Breast epithelium (tissue), 4 donors: ENCODE results near the gene PARD3B. TPM values are rescaled to one million over a fixed set of nuclear protein-coding genes. Genes with fewer than 3 reads are reported as not detected.

Experiments
- DNase-seq, 2 donors: peaks; one replicate each; pipeline ENCODE4 v3.0.0-alpha.2; 2019; ENCODE audit warnings: low spot score in 2 of 2
- H3K27ac ChIP-seq, 2 donors: fragments of 200-600 bp; sonication (generic) in 1 of 2; one replicate each; pipeline ENCODE4 v1.5.1; 2016 to 2019; ENCODE audit warnings: mild to moderate bottlenecking in 1 of 2
- H3K27me3 ChIP-seq, 2 donors: fragments of 200-600 bp; sonication (generic) in 1 of 2; one replicate each; pipeline versions ENCODE4 v1.5.1 to v1.6.0; 2017 to 2019; ENCODE audit warnings: control low read depth in 1 of 2, mild to moderate bottlenecking in 1 of 2
- H3K36me3 ChIP-seq: fragments of 200-600 bp; one replicate; pipeline ENCODE4 v1.5.1; 2019
- H3K4me1 ChIP-seq, 2 donors: fragments of 200-600 bp; sonication (generic); one replicate each; pipeline ENCODE4 v1.5.1; 2016 to 2019; ENCODE audit warnings: control low read depth in 1 of 2
- H3K4me3 ChIP-seq, 3 donors: fragments of 200-600 bp; sonication (generic); 1 replicate in 2 of 3; 2 replicates in 1 of 3; pipeline ENCODE4 v1.5.1; 2016 to 2019; ENCODE audit warnings: mild to moderate bottlenecking in 3 of 3, moderate library complexity in 2 of 3
- H3K9me3 ChIP-seq, 2 donors: fragments of 200-600 bp; sonication (generic) in 1 of 2; one replicate each; pipeline ENCODE4 v1.5.1; 2016 to 2019; ENCODE audit warnings: control low read depth in 1 of 2
- CTCF ChIP-seq, 3 donors: fragments of 450-650 bp; IDR thresholded peaks; one replicate each; pipeline ENCODE4 v1.5.1; 2016 to 2017; ENCODE audit warnings: antibody characterized with exemption in 3 of 3, mild to moderate bottlenecking in 3 of 3, moderate library complexity in 3 of 3
- POLR2A ChIP-seq: fragments of 450-650 bp; IDR thresholded peaks from one replicate; pipeline ENCODE4 v1.6.1; 2016; ENCODE audit warnings: antibody characterized with exemption, mild to moderate bottlenecking, moderate library complexity
- POLR2AphosphoS5 ChIP-seq, 3 donors: sonication (generic); formaldehyde crosslinking; IDR thresholded peaks; one replicate each; pipeline ENCODE4 v1.6.1; 2017; ENCODE audit warnings: antibody characterized with exemption in 3 of 3
- intact Hi-C: fragments of 100-400 bp; cut with DNase I; formaldehyde crosslinking; loops from one replicate; pipeline ENCODE4 v1.15.1; 2023; ENCODE audit warnings: low total_unique reads
- total RNA-seq, 3 donors: library from RNA; depleted of rRNA; stranded (reverse); fragments of >200 nt; gene quantifications; one replicate each; pipeline ENCODE4 v1.1.0, GENCODE V29; 2016

PARD3B gene
- total RNA-seq, 3 donors from 2014 or later = 24.6 to 66.2 (median 25.9) TPM

- TF ChIP-seq POLR2AphosphoS5 (IDR thresholded peaks at IDR 0.05) (no peak), POLR2A (no peak), CTCF (IDR thresholded peaks at IDR 0.05) (no peak)
- H3K27ac ChIP-seq = no peak overlapping the region
- H3K4me1 ChIP-seq = no peaks in the 10 kb centered on the region
- H3K27me3 ChIP-seq = no peaks in the 10 kb centered on the region
- H3K9me3 ChIP-seq = no peaks in the 10 kb centered on the region
- DNase-seq = no peak
- intact Hi-C loops = no loop called here
- no peaks in the 10 kb centered on the region for H3K36me3 ChIP-seq
- H3K4me3 ChIP-seq = no peak overlapping the region
Measured at GRCh38 chr2:205627085-205627484, 1081.8 kb downstream of the PARD3B start.

GRCh38 chr2:205628422-205628821 is 1083.1 kb downstream of the PARD3B start:
- intact Hi-C loops = no loop called here
- Histone ChIP-seq H3K36me3 (no peaks in the 10 kb centered on the region), H3K9me3 (no peaks in the 10 kb centered on the region), H3K4me3 (no peak overlapping the region), H3K4me1 (no peaks in the 10 kb centered on the region), H3K27me3 (no peaks in the 10 kb centered on the region), H3K27ac (no peak overlapping the region)
- no peak for DNase-seq
- TF ChIP-seq POLR2AphosphoS5 (IDR thresholded peaks at IDR 0.05) = no peak
- no peak for TF ChIP-seq CTCF (IDR thresholded peaks at IDR 0.05)
- no peak for TF ChIP-seq POLR2A

- H3K4me1 ChIP-seq = no peaks in the 10 kb centered on the region
- H3K9me3 ChIP-seq = no peaks in the 10 kb centered on the region
- intact Hi-C loops = no loop called here
- DNase-seq = no peak
- no peaks in the 10 kb centered on the region for H3K36me3 ChIP-seq
- H3K27me3 ChIP-seq = no peaks in the 10 kb centered on the region
- TF ChIP-seq POLR2A (no peak), CTCF (IDR thresholded peaks at IDR 0.05) (no peak), POLR2AphosphoS5 (IDR thresholded peaks at IDR 0.05) (no peak)
- H3K27ac ChIP-seq = no peak overlapping the region
- H3K4me3 ChIP-seq = no peak overlapping the region
Measured at GRCh38 chr2:205629091-205629776, 1084.0 kb downstream of the PARD3B start.

- DNase-seq = no peak
Measured at GRCh38 chr2:205633994-205634393, 1088.7 kb downstream of the PARD3B start.

More at GRCh38 chr2:205633994-205634393, 1088.7 kb downstream of the PARD3B start:
- no peaks in the 10 kb centered on the region for H3K27me3 ChIP-seq
- intact Hi-C loops = no loop called here
- no peak overlapping the region for H3K4me3 ChIP-seq
- no peaks in the 10 kb centered on the region for H3K36me3 ChIP-seq
- no peaks in the 10 kb centered on the region for H3K9me3 ChIP-seq
- TF ChIP-seq POLR2AphosphoS5 (IDR thresholded peaks at IDR 0.05) (no peak), CTCF (IDR thresholded peaks at IDR 0.05) (no peak), POLR2A (no peak)
- H3K27ac ChIP-seq = no peak overlapping the region
- H3K4me1 ChIP-seq = no peaks in the 10 kb centered on the region
